Measurements from ENCODE around the gene TMEM38B. TPM values are rescaled to one million over a fixed set of nuclear protein-coding genes. Genes with fewer than 3 reads are reported as not detected.

The TMEM38B gene
- total RNA-seq, 1 experiment from 2014 or later = 22.6 TPM

DNA sequence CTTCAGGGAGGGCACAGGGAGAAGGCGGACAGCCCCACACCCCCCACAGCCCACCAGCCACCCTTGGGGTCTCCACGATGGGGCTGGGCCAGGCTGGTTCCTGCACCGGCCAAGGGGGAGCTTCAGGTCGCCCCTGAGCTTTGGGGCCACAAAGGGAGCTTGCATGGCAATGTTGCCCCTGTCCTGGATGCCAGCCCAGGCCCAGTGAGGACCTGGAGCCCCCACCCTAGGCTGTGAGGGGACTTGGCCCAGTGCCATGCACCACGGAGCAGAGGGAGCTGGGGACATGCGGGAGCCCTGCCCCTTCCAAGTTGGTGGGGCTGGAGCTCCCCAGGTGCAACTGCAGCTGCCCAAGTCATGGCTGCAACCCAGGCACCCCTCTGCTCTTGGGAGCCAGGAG, 18.4 kb downstream of the TMEM38B start:
- Histone ChIP-seq H3K4me3 (ENCODE audit: low read depth, low read length, poor library complexity, severe bottlenecking) (no peak overlapping the region), H3K36me3 (ENCODE audit: insufficient read depth, low read length, poor library complexity, severe bottlenecking) (no peaks in the 10 kb centered on the region), H3K9me3 (ENCODE audit: low read depth, low read length, poor library complexity, severe bottlenecking) (no peaks in the 10 kb centered on the region), H3K27me3 (replicated peaks; ENCODE audit: insufficient read depth, low read depth, low read length, poor library complexity) (no peaks in the 10 kb centered on the region), H3K4me1 (ENCODE audit: insufficient read depth, low read length, poor library complexity, severe bottlenecking) (no peaks in the 10 kb centered on the region), H3K27ac (ENCODE audit: low read depth, low read length, poor library complexity, severe bottlenecking) (no peak overlapping the region)
- CTCF ChIA-PET = no interaction called here
- intact Hi-C loops (cut with micrococcal nuclease; ENCODE audit: unreplicated experiment) = no loop called here
- POLR2A ChIA-PET (ENCODE audit: low non-redundant PET) = no interaction called here
- TF ChIP-seq EZH2 (IDR thresholded peaks at IDR 0.05; ENCODE audit: borderline replicate concordance, low read depth, low read length, poor library complexity, severe bottlenecking) (no peak), CTCF (conservative IDR thresholded peaks at IDR 0.05; ENCODE audit: low read depth, low read length) (no peak)
- no TSS peak for BruUV-seq (replicated peaks)
- no peak for DNase-seq (ENCODE audit: low spot score)

GRCh38 chr9:105713260-105714019, 19.1 kb downstream of the TMEM38B start:
- DNase-seq (ENCODE audit: low spot score) = no peak
- Histone ChIP-seq H3K27me3 (replicated peaks; ENCODE audit: insufficient read depth, low read depth, low read length, poor library complexity) (no peaks in the 10 kb centered on the region), H3K36me3 (ENCODE audit: insufficient read depth, low read length, poor library complexity, severe bottlenecking) (no peaks in the 10 kb centered on the region), H3K4me3 (ENCODE audit: low read depth, low read length, poor library complexity, severe bottlenecking) (no peak overlapping the region), H3K27ac (ENCODE audit: low read depth, low read length, poor library complexity, severe bottlenecking) (no peak overlapping the region), H3K4me1 (ENCODE audit: insufficient read depth, low read length, poor library complexity, severe bottlenecking) (no peaks in the 10 kb centered on the region), H3K9me3 (ENCODE audit: low read depth, low read length, poor library complexity, severe bottlenecking) (no peaks in the 10 kb centered on the region)
- BruUV-seq (replicated peaks) = no TSS peak
- TF ChIP-seq CTCF (conservative IDR thresholded peaks at IDR 0.05; ENCODE audit: low read depth, low read length) (no peak), EZH2 (IDR thresholded peaks at IDR 0.05; ENCODE audit: borderline replicate concordance, low read depth, low read length, poor library complexity, severe bottlenecking) (no peak)
- ChIA-PET POLR2A (ENCODE audit: low non-redundant PET) (interaction anchor here (0.6 kb wide), 1 partner anchor 20 kb away, joined by 14 read pairs; no protein-coding TSS in a partner anchor), CTCF (no interaction called here)
- intact Hi-C loops (cut with micrococcal nuclease; ENCODE audit: unreplicated experiment) = no loop called here

GRCh38 chr9:105714020-105714331, 19.6 kb downstream of the TMEM38B start:
- H3K9me3 ChIP-seq (ENCODE audit: low read depth, low read length, poor library complexity, severe bottlenecking) = no peaks in the 10 kb centered on the region
- intact Hi-C loops (cut with micrococcal nuclease; ENCODE audit: unreplicated experiment) = no loop called here
- BruUV-seq (replicated peaks) = no TSS peak
- H3K4me3 ChIP-seq (ENCODE audit: low read depth, low read length, poor library complexity, severe bottlenecking) = no peak overlapping the region
- H3K4me1 ChIP-seq (ENCODE audit: insufficient read depth, low read length, poor library complexity, severe bottlenecking) = no peaks in the 10 kb centered on the region
- H3K36me3 ChIP-seq (ENCODE audit: insufficient read depth, low read length, poor library complexity, severe bottlenecking) = no peaks in the 10 kb centered on the region
- no peak for DNase-seq (ENCODE audit: low spot score)
- H3K27ac ChIP-seq (ENCODE audit: low read depth, low read length, poor library complexity, severe bottlenecking) = no peak overlapping the region
- ChIA-PET CTCF (no interaction called here), POLR2A (ENCODE audit: low non-redundant PET) (no interaction called here)
- TF ChIP-seq EZH2 (IDR thresholded peaks at IDR 0.05; ENCODE audit: borderline replicate concordance, low read depth, low read length, poor library complexity, severe bottlenecking) (no peak), CTCF (conservative IDR thresholded peaks at IDR 0.05; ENCODE audit: low read depth, low read length) (no peak)
- H3K27me3 ChIP-seq (replicated peaks; ENCODE audit: insufficient read depth, low read depth, low read length, poor library complexity) = no peaks in the 10 kb centered on the region
